HG02870 (cell line): ENCODE results near the gene CFAP20DC.

Experiments
- ATAC-seq: cut with Tn5 transposase; IDR thresholded peaks from one replicate; pipeline ENCODE4 v1.9.1; 2021; ENCODE audit warnings: mild to moderate bottlenecking, moderate library complexity; ENCODE audit not compliant: unreplicated experiment

The CFAP20DC gene

DNA sequence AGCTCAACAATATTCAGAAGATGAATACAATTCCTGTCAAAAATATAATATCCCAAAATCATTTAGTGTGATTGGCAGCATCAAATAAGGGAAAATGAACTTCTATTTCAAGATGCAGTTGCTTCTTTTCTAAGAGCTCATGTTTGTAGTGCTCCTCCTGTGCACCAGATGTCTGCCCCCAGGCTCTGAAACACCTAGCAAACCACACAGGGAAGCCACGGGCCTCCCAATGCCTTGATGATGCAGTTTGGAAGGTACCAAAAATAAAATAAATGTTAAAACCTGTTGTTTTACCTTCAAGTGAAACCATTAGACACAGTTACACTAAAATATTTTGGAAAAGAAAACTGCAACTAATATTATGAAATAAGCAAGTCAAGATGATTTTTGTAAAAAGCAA, 22.2 kb downstream of the CFAP20DC start:
- ATAC-seq: no peak

DNA sequence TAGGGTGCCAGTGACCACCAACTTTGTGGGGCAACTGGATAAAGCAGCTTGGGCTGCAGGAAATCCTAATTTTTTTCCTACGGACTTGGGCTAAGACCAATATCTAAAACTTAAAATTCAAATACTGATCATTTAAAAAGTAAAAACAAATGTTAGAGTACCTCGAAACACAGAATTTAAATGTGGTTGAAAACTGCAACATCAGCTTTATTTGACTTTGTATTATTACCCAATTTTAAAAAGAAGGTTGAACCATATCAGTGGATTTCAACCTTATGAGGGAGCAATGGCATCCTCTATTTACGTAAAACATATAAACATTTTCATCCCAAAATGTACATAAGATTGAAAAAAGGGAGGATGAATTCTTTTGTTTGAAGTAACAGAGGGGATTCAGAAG, 26.2 kb downstream of the CFAP20DC start:
- ATAC-seq: no peak

GRCh38 chr3:59017617-59017984, 32.2 kb downstream of the CFAP20DC start:
- no peak for ATAC-seq

DNA sequence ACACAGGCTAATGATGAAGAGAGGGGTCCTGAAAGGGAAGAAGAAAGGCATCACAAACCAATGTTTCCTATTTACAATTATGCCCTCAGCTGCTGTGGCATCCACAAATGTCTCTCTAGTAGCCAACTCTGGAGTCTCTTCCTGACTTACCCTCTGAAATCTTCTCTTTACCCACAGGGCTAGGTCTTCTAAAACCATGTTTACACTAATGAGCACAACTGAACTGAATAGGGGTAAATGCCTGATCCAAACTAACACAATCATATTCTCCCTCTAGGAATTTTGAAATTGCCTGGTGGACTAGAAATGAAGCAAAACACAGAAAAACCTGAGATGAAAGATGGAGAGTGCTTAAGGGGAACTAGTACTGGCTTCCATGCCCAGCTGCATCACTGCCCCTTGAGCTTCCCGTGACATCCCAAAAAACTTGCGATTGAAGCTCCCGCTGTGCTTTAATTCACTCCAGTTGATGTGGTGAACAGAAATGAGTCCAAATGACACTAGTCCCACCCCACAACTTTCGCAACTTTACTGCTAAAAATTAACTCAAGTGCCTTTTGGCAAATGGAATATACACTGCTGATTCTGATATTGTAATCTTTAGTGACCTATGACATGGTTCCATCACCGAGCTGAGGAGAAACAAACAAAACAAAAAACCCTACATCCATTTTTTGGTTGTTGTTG, 32.8 kb downstream of the CFAP20DC start:
- no peak for ATAC-seq

- ATAC-seq: no peak
Measured at GRCh38 chr3:59013611-59014010, 36.2 kb downstream of the CFAP20DC start.

GRCh38 chr3:59006634-59007517, 42.9 kb downstream of the CFAP20DC start:
- no peak for ATAC-seq

GRCh38 chr3:59001675-59002074, 48.1 kb downstream of the CFAP20DC start:
- ATAC-seq: no peak

- ATAC-seq: no peak
Measured at GRCh38 chr3:58999774-59000160, 50.1 kb downstream of the CFAP20DC start.

DNA sequence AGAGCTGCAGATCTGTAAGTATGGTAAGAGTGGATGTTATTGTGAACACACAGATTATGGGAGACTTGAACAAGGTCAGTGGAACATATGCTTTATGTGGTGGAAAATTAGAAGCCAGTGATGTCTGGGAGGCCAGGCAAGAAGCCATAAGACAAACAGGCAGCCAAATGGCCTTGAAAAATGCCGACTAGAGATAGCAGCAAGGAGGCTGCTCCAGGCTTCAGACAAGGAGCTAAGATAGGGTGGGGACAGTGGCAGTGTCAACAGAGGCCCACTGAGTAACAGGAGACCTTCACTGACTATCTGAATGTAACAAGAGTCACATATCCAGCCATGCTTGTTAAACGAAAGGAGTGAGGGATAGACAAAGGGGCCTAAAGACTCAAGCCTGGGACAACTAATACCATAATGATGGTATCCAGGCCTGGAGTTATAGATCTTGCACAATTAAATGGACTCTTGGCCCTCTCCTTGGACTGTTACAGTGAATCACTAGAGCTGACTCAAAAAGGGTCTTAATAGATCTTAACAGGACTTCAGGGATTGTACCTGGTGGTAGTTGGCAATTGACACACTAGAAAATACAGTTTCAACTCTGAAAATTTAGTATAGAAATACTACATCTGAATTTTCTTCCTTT, 50.6 kb downstream of the CFAP20DC start:
- ATAC-seq: no peak

DNA sequence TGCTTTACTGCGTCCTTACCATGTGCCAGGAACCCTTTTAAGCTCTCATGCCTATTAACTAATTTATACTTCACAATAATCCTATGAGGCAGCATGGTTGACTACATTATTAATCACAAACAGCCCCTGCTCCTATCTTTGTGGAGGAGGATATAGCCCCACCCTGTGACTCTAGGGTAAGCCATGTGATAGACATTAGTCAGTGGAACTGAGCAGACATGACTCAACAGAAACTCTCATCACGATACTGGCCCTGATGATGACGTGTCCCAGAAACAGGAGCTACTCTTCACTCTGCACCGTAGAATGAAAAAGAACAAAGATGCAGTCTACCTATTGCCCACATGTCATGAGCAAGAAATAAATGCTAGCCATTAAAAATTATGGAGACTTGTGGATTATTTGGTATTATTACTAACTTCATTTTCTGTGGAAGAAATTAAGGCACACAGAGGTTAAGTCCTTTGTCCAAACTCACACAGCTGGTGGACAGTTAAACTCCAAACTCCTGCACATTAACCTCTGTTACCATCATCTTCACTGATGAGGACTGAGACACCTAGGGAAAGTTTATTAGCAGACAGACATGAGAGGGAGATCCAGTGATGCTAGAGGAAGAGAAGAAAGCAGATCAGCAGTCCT, 51.2 kb downstream of the CFAP20DC start:
- no peak for ATAC-seq

- ATAC-seq: no peak
Measured at GRCh38 chr3:58996730-58997129, 53.1 kb downstream of the CFAP20DC start.

GRCh38 chr3:58994746-58995330, 55.0 kb downstream of the CFAP20DC start:
- no peak for ATAC-seq

GRCh38 chr3:58993547-58993946, 56.3 kb downstream of the CFAP20DC start:
- no peak for ATAC-seq

GRCh38 chr3:58991623-58992022, 58.2 kb downstream of the CFAP20DC start:
- no peak for ATAC-seq

- no peak for ATAC-seq
Measured at GRCh38 chr3:58991026-58991425, 58.8 kb downstream of the CFAP20DC start.

DNA sequence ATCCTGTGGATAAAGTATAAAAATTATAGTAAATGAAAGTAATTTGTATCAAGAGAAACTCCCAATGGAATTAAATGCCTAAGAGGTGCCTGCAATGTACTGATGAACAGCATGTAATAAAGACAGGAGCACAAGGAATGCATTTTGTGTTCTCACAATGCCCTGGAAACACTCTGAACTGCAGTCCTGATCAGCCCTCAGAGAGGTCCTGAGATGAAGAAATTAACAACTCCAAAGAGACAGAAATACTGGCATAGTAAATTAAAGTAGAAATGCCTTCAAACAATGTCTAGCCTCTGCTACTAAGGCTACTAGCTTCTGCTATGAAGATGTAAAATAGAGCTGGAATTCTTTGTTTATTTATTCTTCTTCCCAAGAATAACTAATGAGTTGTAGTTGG, 59.9 kb downstream of the CFAP20DC start:
- no peak for ATAC-seq

DNA sequence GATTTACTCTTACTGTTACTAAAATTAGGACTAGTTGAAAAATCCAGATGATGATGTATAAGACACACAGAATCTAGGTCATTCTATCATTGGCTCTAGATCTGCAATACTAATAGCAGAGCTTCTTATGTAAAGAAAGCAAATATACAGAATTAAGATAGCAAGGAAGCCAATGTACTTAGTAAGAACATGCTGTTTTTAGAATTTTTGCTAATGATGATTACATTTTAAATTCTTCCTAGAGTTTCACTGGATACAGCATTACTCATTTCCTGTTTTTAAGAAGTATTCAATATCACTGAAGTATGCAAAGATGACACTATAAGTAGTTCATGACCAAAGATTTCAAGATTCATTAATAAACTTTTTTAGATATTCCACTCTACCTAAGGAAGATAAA, 60.7 kb downstream of the CFAP20DC start:
- no peak for ATAC-seq

GRCh38 chr3:58988041-58988440, 61.8 kb downstream of the CFAP20DC start:
- ATAC-seq: no peak

DNA sequence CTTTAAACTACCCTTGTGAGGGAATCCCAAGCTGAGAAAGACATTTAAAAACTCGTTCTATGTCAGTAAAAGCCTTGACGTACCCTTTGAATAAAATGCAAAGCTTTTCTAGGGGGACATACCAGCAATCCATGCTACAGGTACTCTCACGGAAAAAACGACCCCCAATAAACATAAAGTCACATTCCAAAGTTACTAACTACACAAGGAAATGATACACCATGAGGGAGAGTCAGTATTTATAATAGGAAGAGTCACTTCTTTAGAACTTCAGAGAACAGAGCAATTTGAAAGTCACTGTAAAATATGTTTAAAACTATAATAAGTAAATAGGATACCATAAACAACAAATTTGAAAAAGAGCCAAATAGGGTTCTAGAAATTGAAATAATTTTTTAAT, 63.2 kb downstream of the CFAP20DC start:
- ATAC-seq: no peak

DNA sequence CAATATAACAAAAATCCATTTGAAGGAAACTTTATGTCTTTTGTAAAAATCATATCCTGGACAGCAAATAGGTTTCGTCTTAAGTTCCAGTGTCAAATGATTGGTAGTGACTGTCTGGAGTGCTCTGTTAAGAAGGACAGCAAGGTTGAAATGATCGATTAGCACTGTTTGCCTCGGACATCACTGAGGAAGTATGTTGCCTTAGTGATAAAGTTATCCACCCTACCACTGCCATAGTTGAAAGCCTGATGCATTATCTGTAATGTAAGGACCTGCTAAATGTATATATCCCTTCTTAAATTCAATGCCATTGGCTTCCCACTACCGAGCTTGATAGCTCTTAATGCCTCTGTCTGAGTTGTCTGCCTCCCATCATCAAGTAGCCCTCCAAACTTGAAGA, 70.0 kb downstream of the CFAP20DC start:
- ATAC-seq: no peak

- ATAC-seq: no peak
Measured at GRCh38 chr3:58973796-58974195, 76.0 kb downstream of the CFAP20DC start.
